HUES48 (cell line): Measurements from ENCODE around the gene ARL8A.
A peak's percentile ranks its signal among the peaks of the same experiment; 100 is the strongest.

Source experiments
- H3K27ac ChIP-seq: one replicate; pipeline ENCODE4 v1.7.0; 2013; ENCODE audit warnings: low read depth, low read length, inconsistent platforms
- H3K27me3 ChIP-seq: 2 replicates; pipeline ENCODE4 v1.6.1; 2013; ENCODE audit warnings: mild to moderate bottlenecking, low read length; ENCODE audit not compliant: control insufficient read depth, insufficient read depth
- H3K36me3 ChIP-seq: 2 replicates; pipeline ENCODE4 v1.6.1; 2013; ENCODE audit warnings: low read length; ENCODE audit not compliant: control insufficient read depth, insufficient read depth
- H3K4me1 ChIP-seq: 2 replicates; pipeline ENCODE4 v1.6.1; 2013; ENCODE audit warnings: mild to moderate bottlenecking, low read length; ENCODE audit not compliant: control insufficient read depth, insufficient read depth
- H3K4me3 ChIP-seq: 2 replicates; pipeline ENCODE4 v1.5.1; 2013; ENCODE audit warnings: mild to moderate bottlenecking, low read depth, low read length
- H3K9ac ChIP-seq: 2 replicates; pipeline ENCODE4 v1.6.1; 2013; ENCODE audit warnings: mild to moderate bottlenecking, low read depth, low read length, moderate library complexity
- H3K9me3 ChIP-seq: 2 replicates; pipeline ENCODE4 v1.6.1; 2013; ENCODE audit warnings: low read length; ENCODE audit not compliant: control insufficient read depth, insufficient read depth

Gene ARL8A

DNA sequence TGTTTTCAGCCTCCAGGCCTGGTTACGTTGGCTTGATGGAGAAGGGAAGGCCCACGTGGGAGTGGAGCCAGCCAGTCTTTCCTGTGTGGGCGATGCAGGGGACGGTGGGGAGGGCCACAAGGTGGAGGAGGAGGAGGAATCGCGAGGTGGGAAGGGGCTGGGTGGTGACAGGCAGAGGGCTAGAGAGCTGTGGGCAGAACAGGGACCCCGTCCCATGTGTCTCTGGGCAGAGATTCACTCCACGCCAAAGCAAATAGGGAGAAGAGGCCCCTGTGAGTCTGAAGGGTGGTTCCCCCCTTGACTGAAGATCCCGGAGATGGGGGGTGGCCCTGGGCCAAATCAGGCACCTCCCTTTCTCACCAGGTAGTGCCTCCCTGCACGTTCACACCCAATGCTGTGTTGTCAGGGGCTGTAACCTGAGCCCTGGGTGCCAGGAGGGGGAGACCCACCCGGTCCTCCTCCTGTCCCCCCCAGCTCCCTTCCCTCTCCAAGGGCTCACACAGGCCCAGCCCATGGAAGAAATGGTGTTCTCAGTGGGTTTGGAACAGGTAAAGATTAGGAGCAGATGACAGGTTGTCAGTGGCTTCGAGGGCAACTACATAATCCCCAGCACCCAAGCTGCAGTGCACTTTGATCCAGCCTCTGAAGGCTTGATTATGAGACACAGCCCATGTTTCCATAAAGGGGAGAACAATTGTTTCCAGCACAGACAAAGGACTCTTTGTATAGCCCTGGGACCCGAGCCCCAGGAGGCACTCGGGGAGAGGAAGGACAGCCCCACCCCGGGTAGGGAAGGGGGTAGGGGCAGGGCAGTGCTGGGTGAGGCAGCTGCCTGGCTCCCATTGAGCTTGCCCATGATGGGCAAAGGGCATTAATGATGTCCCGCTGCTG lies 59.5 kb downstream of the ARL8A start:
- Histone ChIP-seq H3K27ac (peak overlapping the region; percentile 94), H3K4me3 (peak overlapping the region; percentile 19; the same call in 1 of the 2 replicates), H3K4me1 (peaks cover 32% of the 10 kb centered on the region), H3K36me3 (no peaks in the 10 kb centered on the region), H3K9me3 (no peaks in the 10 kb centered on the region), H3K9ac (no peak overlapping the region), H3K27me3 (no peaks in the 10 kb centered on the region)
